ENCODE measurements around the gene B4GALT3.

Gene B4GALT3

GRCh38 chr1:161139766-161140165, 37.5 kb downstream of the B4GALT3 start:
- Mint-ChIP-seq H3K36me3 (no peaks in the 10 kb centered on the region), H3K4me3 (no peak overlapping the region), H3K4me1 (peaks cover 6% of the 10 kb centered on the region), H3K27ac (no peak overlapping the region), H3K9me3 (no peaks in the 10 kb centered on the region)
- ATAC-seq = no peak
- DNase-seq (ENCODE audit: low spot score in 2 of 2) = no peak

- Mint-ChIP-seq H3K36me3 (no peaks in the 10 kb centered on the region), H3K4me1 (peaks cover 6% of the 10 kb centered on the region), H3K27ac (peak overlapping the region; percentile 14), H3K9me3 (no peaks in the 10 kb centered on the region), H3K4me3 (no peak overlapping the region)
- DNase-seq (ENCODE audit: low spot score in 2 of 2) (no peak), ATAC-seq (no peak)
Observed at GRCh38 chr1:161138431-161138830, 38.9 kb downstream of the B4GALT3 start.

- Mint-ChIP-seq H3K36me3 (no peaks in the 10 kb centered on the region), H3K4me1 (peaks cover 6% of the 10 kb centered on the region), H3K4me3 (no peak overlapping the region), H3K27ac (peak overlapping the region; percentile 14), H3K9me3 (no peaks in the 10 kb centered on the region)
- ATAC-seq (no peak), DNase-seq (ENCODE audit: low spot score in 2 of 2) (no peak)
Observed at GRCh38 chr1:161137881-161138280, 39.4 kb downstream of the B4GALT3 start.

- H3K36me3 Mint-ChIP-seq = peaks cover 37% of the 10 kb centered on the region
- no peak overlapping the region for H3K27ac Mint-ChIP-seq
- no peak overlapping the region for H3K4me3 Mint-ChIP-seq
- peaks cover 39% of the 10 kb centered on the region for H3K4me1 Mint-ChIP-seq
- ATAC-seq (no peak), DNase-seq (ENCODE audit: low spot score in 2 of 2) (no peak)
- no peaks in the 10 kb centered on the region for H3K9me3 Mint-ChIP-seq
Observed at GRCh38 chr1:161133220-161133740, 44.0 kb downstream of the B4GALT3 start.

- Mint-ChIP-seq H3K36me3 (peaks cover 44% of the 10 kb centered on the region), H3K9me3 (no peaks in the 10 kb centered on the region), H3K27ac (no peak within 1 kb of the TSS), H3K4me3 (no peak within 1 kb of the TSS), H3K4me1 (peaks cover 46% of the 10 kb centered on the region)
- ATAC-seq (peak; percentile 97), DNase-seq (ENCODE audit: low spot score in 2 of 2) (peak; percentile 86 to 92)
Observed at GRCh38 chr1:161132410-161133219, 44.7 kb downstream of the B4GALT3 start, which contains the start of gene DEDD. Gene DEDD (minus strand): TSS chr1:161132667. CDS start chr1:161124462, 8,205 bp downstream.

- Mint-ChIP-seq H3K36me3 (peaks cover 52% of the 10 kb centered on the region), H3K4me1 (peaks cover 54% of the 10 kb centered on the region), H3K27ac (no peak overlapping the region), H3K4me3 (no peak overlapping the region), H3K9me3 (no peaks in the 10 kb centered on the region)
- no peak for ATAC-seq
- DNase-seq (ENCODE audit: low spot score in 2 of 2) = peak in 1 of 2 donors; percentile 63
Observed at GRCh38 chr1:161131523-161132409, 45.5 kb downstream of the B4GALT3 start.

- Mint-ChIP-seq H3K27ac (no peak overlapping the region), H3K36me3 (peaks cover 67% of the 10 kb centered on the region), H3K9me3 (no peaks in the 10 kb centered on the region), H3K4me1 (peaks cover 64% of the 10 kb centered on the region), H3K4me3 (no peak overlapping the region)
- ATAC-seq = no peak
- no peak for DNase-seq (ENCODE audit: low spot score in 2 of 2)
Observed at GRCh38 chr1:161130266-161130665, 47.0 kb downstream of the B4GALT3 start.

GRCh38 chr1:161128591-161129420, 48.5 kb downstream of the B4GALT3 start:
- peaks cover 82% of the 10 kb centered on the region for H3K36me3 Mint-ChIP-seq
- DNase-seq (ENCODE audit: low spot score in 2 of 2) (no peak), ATAC-seq (no peak)
- H3K4me1 Mint-ChIP-seq = peaks cover 59% of the 10 kb centered on the region
- peak overlapping the region; percentile 1 for H3K27ac Mint-ChIP-seq
- H3K4me3 Mint-ChIP-seq = no peak overlapping the region
- H3K9me3 Mint-ChIP-seq = no peaks in the 10 kb centered on the region

GRCh38 chr1:161127649-161128048, 49.7 kb downstream of the B4GALT3 start:
- no peak for DNase-seq (ENCODE audit: low spot score in 2 of 2)
- peak overlapping the region; percentile 1 for H3K27ac Mint-ChIP-seq
- peaks cover 93% of the 10 kb centered on the region for H3K36me3 Mint-ChIP-seq
- H3K9me3 Mint-ChIP-seq = no peaks in the 10 kb centered on the region
- no peak overlapping the region for H3K4me3 Mint-ChIP-seq
- no peak for ATAC-seq
- H3K4me1 Mint-ChIP-seq = peaks cover 59% of the 10 kb centered on the region

- DNase-seq (ENCODE audit: low spot score in 2 of 2) = no peak
- Mint-ChIP-seq H3K4me3 (no peak overlapping the region), H3K4me1 (peaks cover 42% of the 10 kb centered on the region), H3K9me3 (no peaks in the 10 kb centered on the region), H3K36me3 (peaks cover 94% of the 10 kb centered on the region), H3K27ac (peak overlapping the region; percentile 15)
- ATAC-seq = no peak
Observed at GRCh38 chr1:161122967-161123366, 54.3 kb downstream of the B4GALT3 start.

- H3K4me3 Mint-ChIP-seq = no peak overlapping the region
- H3K9me3 Mint-ChIP-seq = no peaks in the 10 kb centered on the region
- ATAC-seq (no peak), DNase-seq (ENCODE audit: low spot score in 2 of 2) (no peak)
- peak overlapping the region; percentile 76 for H3K27ac Mint-ChIP-seq
- peaks cover 91% of the 10 kb centered on the region for H3K36me3 Mint-ChIP-seq
- H3K4me1 Mint-ChIP-seq = peaks cover 31% of the 10 kb centered on the region
Observed at GRCh38 chr1:161121834-161122233, 55.5 kb downstream of the B4GALT3 start.
